ENCODE data around the gene DUOXA1.

The DUOXA1 gene

GRCh38 chr15:45115312-45115820 is 14.3 kb downstream of the DUOXA1 start:
- H3K27ac Mint-ChIP-seq, result no peak overlapping the region
- peaks cover 31% of the 10 kb centered on the region for H3K4me1 Mint-ChIP-seq
- H3K36me3 Mint-ChIP-seq (ENCODE audit: low read depth), result no peaks in the 10 kb centered on the region
- no peak for TF ChIP-seq CTCF (IDR thresholded peaks at IDR 0.05)
- no peak overlapping the region for H3K4me3 Mint-ChIP-seq
- peaks cover 92% of the 10 kb centered on the region for H3K27me3 Mint-ChIP-seq (ENCODE audit: low read depth, poor library complexity)
- H3K9me3 Mint-ChIP-seq, result no peaks in the 10 kb centered on the region
- no peak for DNase-seq

GRCh38 chr15:45114751-45115085 is 15.0 kb downstream of the DUOXA1 start:
- H3K9me3 Mint-ChIP-seq, result peaks cover 2% of the 10 kb centered on the region
- no peak for DNase-seq
- no peak overlapping the region for H3K27ac Mint-ChIP-seq
- H3K27me3 Mint-ChIP-seq (ENCODE audit: low read depth, poor library complexity), result peaks cover 92% of the 10 kb centered on the region
- peak overlapping the region; percentile 67 for H3K4me3 Mint-ChIP-seq
- H3K4me1 Mint-ChIP-seq, result peaks cover 31% of the 10 kb centered on the region
- no peak for TF ChIP-seq CTCF (IDR thresholded peaks at IDR 0.05)
- no peaks in the 10 kb centered on the region for H3K36me3 Mint-ChIP-seq (ENCODE audit: low read depth)

- H3K4me1 Mint-ChIP-seq, result peaks cover 31% of the 10 kb centered on the region
- peaks cover 3% of the 10 kb centered on the region for H3K9me3 Mint-ChIP-seq
- no peaks in the 10 kb centered on the region for H3K36me3 Mint-ChIP-seq (ENCODE audit: low read depth)
- DNase-seq, result peak; percentile 47
- TF ChIP-seq CTCF (IDR thresholded peaks at IDR 0.05), result no peak
- H3K27me3 Mint-ChIP-seq (ENCODE audit: low read depth, poor library complexity), result peaks cover 95% of the 10 kb centered on the region
- H3K27ac Mint-ChIP-seq, result no peak within 1 kb of the TSS
- H3K4me3 Mint-ChIP-seq, result peak within 1 kb of the TSS; percentile 67
Observed at GRCh38 chr15:45114076-45114750, 15.5 kb downstream of the DUOXA1 start, which contains the start of the genes DUOX2 and DUOXA2. Gene DUOX2, minus strand, starts transcription at chr15:45114172. Its CDS starts 761 bp downstream, at chr15:45113411. Gene DUOXA2, plus strand, starts transcription at chr15:45114326. Its CDS starts 280 bp downstream, at chr15:45114606.

- peaks cover 96% of the 10 kb centered on the region for H3K27me3 Mint-ChIP-seq (ENCODE audit: low read depth, poor library complexity)
- no peak for DNase-seq
- peaks cover 3% of the 10 kb centered on the region for H3K9me3 Mint-ChIP-seq
- H3K4me1 Mint-ChIP-seq, result peaks cover 31% of the 10 kb centered on the region
- H3K4me3 Mint-ChIP-seq, result peak overlapping the region; percentile 67
- TF ChIP-seq CTCF (IDR thresholded peaks at IDR 0.05), result no peak
- H3K36me3 Mint-ChIP-seq (ENCODE audit: low read depth), result no peaks in the 10 kb centered on the region
- no peak overlapping the region for H3K27ac Mint-ChIP-seq
Observed at GRCh38 chr15:45113380-45113990, 16.2 kb downstream of the DUOXA1 start.

- Mint-ChIP-seq H3K9me3 (peaks cover 3% of the 10 kb centered on the region), H3K27me3 (ENCODE audit: low read depth, poor library complexity) (peaks cover 96% of the 10 kb centered on the region), H3K36me3 (ENCODE audit: low read depth) (no peaks in the 10 kb centered on the region), H3K4me3 (peak overlapping the region; percentile 19), H3K4me1 (peaks cover 24% of the 10 kb centered on the region), H3K27ac (no peak overlapping the region)
- DNase-seq, result no peak
- no peak for TF ChIP-seq CTCF (IDR thresholded peaks at IDR 0.05)
Observed at GRCh38 chr15:45112591-45113379, 16.9 kb downstream of the DUOXA1 start.
